B cell (primary cell): ENCODE measurements around the gene NUDT15.

Experiments used
- EZH2 ChIP-seq: IDR thresholded peaks from 2 replicates; pipeline ENCODE4 v1.6.1; 2012; ENCODE audit warnings: borderline replicate concordance, low read depth, mild to moderate bottlenecking, moderate library complexity, low read length; ENCODE audit not compliant: insufficient read depth, poor library complexity, severe bottlenecking
- TF ChIP-seq, protein P1 (sequence below): fragments of 200-600 bp; IDR thresholded peaks from one replicate; pipeline ENCODE4 v1.8.0; 2022; ENCODE audit warnings: antibody characterized with exemption, mild to moderate bottlenecking

- TF ChIP-seq, protein P1, sequence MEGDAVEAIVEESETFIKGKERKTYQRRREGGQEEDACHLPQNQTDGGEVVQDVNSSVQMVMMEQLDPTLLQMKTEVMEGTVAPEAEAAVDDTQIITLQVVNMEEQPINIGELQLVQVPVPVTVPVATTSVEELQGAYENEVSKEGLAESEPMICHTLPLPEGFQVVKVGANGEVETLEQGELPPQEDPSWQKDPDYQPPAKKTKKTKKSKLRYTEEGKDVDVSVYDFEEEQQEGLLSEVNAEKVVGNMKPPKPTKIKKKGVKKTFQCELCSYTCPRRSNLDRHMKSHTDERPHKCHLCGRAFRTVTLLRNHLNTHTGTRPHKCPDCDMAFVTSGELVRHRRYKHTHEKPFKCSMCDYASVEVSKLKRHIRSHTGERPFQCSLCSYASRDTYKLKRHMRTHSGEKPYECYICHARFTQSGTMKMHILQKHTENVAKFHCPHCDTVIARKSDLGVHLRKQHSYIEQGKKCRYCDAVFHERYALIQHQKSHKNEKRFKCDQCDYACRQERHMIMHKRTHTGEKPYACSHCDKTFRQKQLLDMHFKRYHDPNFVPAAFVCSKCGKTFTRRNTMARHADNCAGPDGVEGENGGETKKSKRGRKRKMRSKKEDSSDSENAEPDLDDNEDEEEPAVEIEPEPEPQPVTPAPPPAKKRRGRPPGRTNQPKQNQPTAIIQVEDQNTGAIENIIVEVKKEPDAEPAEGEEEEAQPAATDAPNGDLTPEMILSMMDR: no peak
- no peak for TF ChIP-seq EZH2
Measured at GRCh38 chr13:48069573-48069972, 32.0 kb downstream of the NUDT15 start.
